ENCODE results near the gene TNRC6C. TPM values are rescaled to one million over a fixed set of nuclear protein-coding genes. Genes with fewer than 3 reads are reported as not detected.

Gene TNRC6C
- total RNA-seq, 1 donor = 6.2 TPM

DNA sequence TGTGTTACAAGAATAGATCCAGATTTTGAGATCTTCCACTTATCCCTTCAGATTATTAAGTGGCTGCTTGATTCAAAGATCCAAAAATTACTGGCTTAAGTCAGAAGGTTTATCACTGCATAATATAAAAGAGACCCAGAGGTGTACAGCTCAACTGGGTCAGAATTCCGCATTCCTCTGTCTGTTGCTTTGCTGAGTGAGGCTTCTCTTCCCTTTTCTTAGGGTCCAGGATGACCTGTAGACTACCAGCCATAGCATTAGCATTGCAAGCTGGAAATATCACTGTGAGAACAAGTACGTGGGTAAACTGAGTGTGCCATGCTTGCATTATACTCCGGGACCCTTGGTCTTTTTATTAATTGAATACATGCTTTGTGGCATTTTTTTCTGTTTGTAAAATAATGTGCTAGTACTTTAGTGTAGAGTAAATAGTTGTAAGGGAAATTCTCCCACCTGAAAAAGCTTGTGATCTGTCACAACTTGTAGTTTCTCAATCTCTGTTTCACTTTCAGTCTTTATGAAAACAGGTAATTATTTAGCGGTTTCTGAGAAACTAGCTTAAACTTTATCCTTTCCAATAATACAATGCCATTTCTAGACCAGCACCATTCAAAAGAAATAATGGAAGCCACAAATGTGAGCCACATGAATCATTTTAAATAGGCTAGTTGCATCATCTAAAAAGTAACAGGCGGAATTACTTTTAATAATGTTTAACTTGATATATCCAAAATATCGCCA lies 61.6 kb downstream of the TNRC6C start:
- Histone ChIP-seq H3K4me2 (ENCODE audit: insufficient read depth, low read length) (no peak overlapping the region), H3K4me3 (ENCODE audit: insufficient read depth, low read length) (no peak overlapping the region), H3K27me3 (ENCODE audit: insufficient read depth, low read length) (no peaks in the 10 kb centered on the region), H3K9me3 (ENCODE audit: low read depth, low read length) (no peaks in the 10 kb centered on the region), H3K4me1 (ENCODE audit: insufficient read depth, low read length) (no peaks in the 10 kb centered on the region), H3K79me2 (ENCODE audit: insufficient read depth, low read length) (no peaks in the 10 kb centered on the region), H4K20me1 (ENCODE audit: insufficient read depth, low read length) (peaks cover 4% of the 10 kb centered on the region), H3K36me3 (ENCODE audit: insufficient read depth, low read length) (no peaks in the 10 kb centered on the region), H2AFZ (ENCODE audit: low read length) (no peak overlapping the region), H3K27ac (ENCODE audit: low read depth, low read length) (no peak overlapping the region)
- TF ChIP-seq, protein P1, sequence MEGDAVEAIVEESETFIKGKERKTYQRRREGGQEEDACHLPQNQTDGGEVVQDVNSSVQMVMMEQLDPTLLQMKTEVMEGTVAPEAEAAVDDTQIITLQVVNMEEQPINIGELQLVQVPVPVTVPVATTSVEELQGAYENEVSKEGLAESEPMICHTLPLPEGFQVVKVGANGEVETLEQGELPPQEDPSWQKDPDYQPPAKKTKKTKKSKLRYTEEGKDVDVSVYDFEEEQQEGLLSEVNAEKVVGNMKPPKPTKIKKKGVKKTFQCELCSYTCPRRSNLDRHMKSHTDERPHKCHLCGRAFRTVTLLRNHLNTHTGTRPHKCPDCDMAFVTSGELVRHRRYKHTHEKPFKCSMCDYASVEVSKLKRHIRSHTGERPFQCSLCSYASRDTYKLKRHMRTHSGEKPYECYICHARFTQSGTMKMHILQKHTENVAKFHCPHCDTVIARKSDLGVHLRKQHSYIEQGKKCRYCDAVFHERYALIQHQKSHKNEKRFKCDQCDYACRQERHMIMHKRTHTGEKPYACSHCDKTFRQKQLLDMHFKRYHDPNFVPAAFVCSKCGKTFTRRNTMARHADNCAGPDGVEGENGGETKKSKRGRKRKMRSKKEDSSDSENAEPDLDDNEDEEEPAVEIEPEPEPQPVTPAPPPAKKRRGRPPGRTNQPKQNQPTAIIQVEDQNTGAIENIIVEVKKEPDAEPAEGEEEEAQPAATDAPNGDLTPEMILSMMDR (IDR thresholded peaks at IDR 0.05; ENCODE audit: extremely low read depth, low read depth, low read length) = no peak
- DNase-seq (ENCODE audit: insufficient read length, low spot score, missing footprints) = no peak

DNA sequence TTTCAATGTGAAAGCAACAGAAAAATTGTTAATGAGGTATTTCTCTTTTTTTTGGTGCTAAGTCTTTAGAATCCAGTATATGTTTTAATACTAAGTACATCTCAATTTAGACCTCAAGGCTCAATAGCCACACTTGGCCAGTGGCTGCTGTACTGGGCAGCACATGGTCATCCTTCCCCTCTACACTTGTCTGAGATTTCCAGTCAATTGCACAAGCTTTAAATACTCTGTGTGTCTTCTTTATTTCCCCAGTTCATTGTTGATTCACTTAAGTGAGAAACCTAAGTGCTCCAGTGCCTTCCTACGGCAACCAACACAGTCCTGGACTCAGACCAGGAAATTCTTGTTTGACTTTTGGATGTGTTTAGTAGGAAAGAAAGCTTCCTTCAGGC lies 62.2 kb downstream of the TNRC6C start:
- no peak for DNase-seq (ENCODE audit: insufficient read length, low spot score, missing footprints)

DNA sequence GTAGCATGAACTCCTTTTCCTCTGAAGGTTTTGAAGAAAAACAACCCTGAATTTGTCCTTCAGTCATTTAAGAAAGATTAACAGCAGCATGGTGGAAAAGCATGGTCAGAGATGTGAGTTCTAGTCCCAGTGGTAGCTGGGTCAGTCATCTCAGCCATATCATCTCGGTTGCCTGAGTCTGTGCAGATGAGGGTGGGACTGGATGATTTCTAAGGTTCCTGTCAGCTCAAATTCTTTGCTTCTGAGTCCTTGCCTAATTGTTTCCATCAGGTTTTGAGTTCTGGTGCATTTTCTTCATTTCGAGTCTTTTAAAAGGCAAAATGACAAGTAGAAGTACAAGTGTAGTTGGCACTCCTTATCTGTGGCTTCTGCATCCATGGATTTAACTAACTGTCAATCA lies 63.9 kb downstream of the TNRC6C start:
- Histone ChIP-seq H3K79me2 (ENCODE audit: insufficient read depth, low read length) (no peaks in the 10 kb centered on the region), H3K36me3 (ENCODE audit: insufficient read depth, low read length) (no peaks in the 10 kb centered on the region), H3K4me3 (ENCODE audit: insufficient read depth, low read length) (no peak overlapping the region), H3K9me3 (ENCODE audit: low read depth, low read length) (no peaks in the 10 kb centered on the region), H3K27me3 (ENCODE audit: insufficient read depth, low read length) (no peaks in the 10 kb centered on the region), H3K4me1 (ENCODE audit: insufficient read depth, low read length) (peaks cover 3% of the 10 kb centered on the region), H4K20me1 (ENCODE audit: insufficient read depth, low read length) (peaks cover 4% of the 10 kb centered on the region), H2AFZ (ENCODE audit: low read length) (no peak overlapping the region), H3K4me2 (ENCODE audit: insufficient read depth, low read length) (no peak overlapping the region), H3K27ac (ENCODE audit: low read depth, low read length) (no peak overlapping the region)
- TF ChIP-seq, protein P1 (IDR thresholded peaks at IDR 0.05; ENCODE audit: extremely low read depth, low read depth, low read length) = no peak
- no peak for DNase-seq (ENCODE audit: insufficient read length, low spot score, missing footprints)

More for the DNA sequence above, 62.2 kb downstream of the TNRC6C start:
- Histone ChIP-seq H3K9me3 (ENCODE audit: low read depth, low read length) (no peaks in the 10 kb centered on the region), H3K4me1 (ENCODE audit: insufficient read depth, low read length) (no peaks in the 10 kb centered on the region), H3K27ac (ENCODE audit: low read depth, low read length) (no peak overlapping the region), H3K36me3 (ENCODE audit: insufficient read depth, low read length) (no peaks in the 10 kb centered on the region), H3K27me3 (ENCODE audit: insufficient read depth, low read length) (no peaks in the 10 kb centered on the region), H3K4me3 (ENCODE audit: insufficient read depth, low read length) (no peak overlapping the region), H3K79me2 (ENCODE audit: insufficient read depth, low read length) (no peaks in the 10 kb centered on the region), H3K4me2 (ENCODE audit: insufficient read depth, low read length) (no peak overlapping the region), H2AFZ (ENCODE audit: low read length) (no peak overlapping the region), H4K20me1 (ENCODE audit: insufficient read depth, low read length) (peaks cover 4% of the 10 kb centered on the region)
- TF ChIP-seq, protein P1 (IDR thresholded peaks at IDR 0.05; ENCODE audit: extremely low read depth, low read depth, low read length) = no peak

DNA sequence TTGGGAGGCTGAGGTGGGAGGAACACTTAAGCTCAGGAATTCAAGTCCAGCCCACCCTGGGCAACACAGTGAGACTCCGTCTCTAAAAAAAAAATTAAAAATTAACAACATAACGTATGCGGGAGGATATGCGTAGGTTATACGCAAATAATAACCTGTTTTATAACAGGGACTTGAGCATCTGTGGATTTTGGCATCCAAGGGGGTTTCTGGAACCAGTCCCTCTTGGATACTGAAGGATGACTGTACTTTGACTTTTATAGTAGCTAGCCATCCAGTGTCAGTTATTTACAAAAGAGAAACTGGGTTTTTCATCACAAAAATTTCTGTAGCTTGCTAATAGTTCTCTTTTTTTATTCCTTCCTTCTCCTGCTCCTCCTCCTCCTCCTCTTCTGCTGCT lies 64.5 kb downstream of the TNRC6C start:
- peaks cover 3% of the 10 kb centered on the region for H3K4me1 ChIP-seq (ENCODE audit: insufficient read depth, low read length)
- no peak overlapping the region for H3K27ac ChIP-seq (ENCODE audit: low read depth, low read length)
- H3K4me3 ChIP-seq (ENCODE audit: insufficient read depth, low read length) = no peak overlapping the region
- no peaks in the 10 kb centered on the region for H3K27me3 ChIP-seq (ENCODE audit: insufficient read depth, low read length)
- H4K20me1 ChIP-seq (ENCODE audit: insufficient read depth, low read length) = peaks cover 4% of the 10 kb centered on the region
- H3K79me2 ChIP-seq (ENCODE audit: insufficient read depth, low read length) = no peaks in the 10 kb centered on the region
- H2AFZ ChIP-seq (ENCODE audit: low read length) = no peak overlapping the region
- no peak overlapping the region for H3K4me2 ChIP-seq (ENCODE audit: insufficient read depth, low read length)
- TF ChIP-seq, protein P1 (IDR thresholded peaks at IDR 0.05; ENCODE audit: extremely low read depth, low read depth, low read length) = no peak
- no peaks in the 10 kb centered on the region for H3K9me3 ChIP-seq (ENCODE audit: low read depth, low read length)
- no peak for DNase-seq (ENCODE audit: insufficient read length, low spot score, missing footprints)
- H3K36me3 ChIP-seq (ENCODE audit: insufficient read depth, low read length) = no peaks in the 10 kb centered on the region

Measured in osteoblast (primary cell).